Neural progenitor cell (in vitro differentiated cells): ENCODE measurements around the gene DNASE1L2.

ENCODE experiments used
- EZH2phosphoT487 ChIP-seq: fragments of 200-600 bp; sonication (generic); IDR thresholded peaks from 2 replicates; pipeline ENCODE4 v1.6.1; 2017; ENCODE audit warnings: antibody characterized with exemption
- TF ChIP-seq, protein P1 (sequence below): fragments of 200-600 bp; sonication (generic); IDR thresholded peaks from 2 replicates; pipeline ENCODE4 v1.5.1; 2017; ENCODE audit warnings: antibody characterized with exemption, mild to moderate bottlenecking

DNA sequence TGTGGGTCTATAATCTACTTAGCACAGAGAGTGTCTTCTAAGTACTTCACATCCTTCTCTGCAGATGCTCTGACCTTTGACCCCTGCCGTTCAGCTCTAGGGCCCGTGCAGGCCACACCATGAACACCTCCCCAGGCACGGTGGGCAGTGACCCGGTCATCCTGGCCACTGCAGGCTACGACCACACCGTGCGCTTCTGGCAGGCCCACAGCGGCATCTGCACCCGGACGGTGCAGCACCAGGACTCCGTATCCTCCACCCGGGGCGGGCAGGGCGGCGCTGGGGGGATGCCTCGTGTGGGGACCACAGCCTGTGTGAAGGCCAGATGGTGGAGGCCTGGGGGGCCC is 30.3 kb upstream of the DNASE1L2 start:
- no peak for TF ChIP-seq EZH2phosphoT487
- TF ChIP-seq, protein P1, sequence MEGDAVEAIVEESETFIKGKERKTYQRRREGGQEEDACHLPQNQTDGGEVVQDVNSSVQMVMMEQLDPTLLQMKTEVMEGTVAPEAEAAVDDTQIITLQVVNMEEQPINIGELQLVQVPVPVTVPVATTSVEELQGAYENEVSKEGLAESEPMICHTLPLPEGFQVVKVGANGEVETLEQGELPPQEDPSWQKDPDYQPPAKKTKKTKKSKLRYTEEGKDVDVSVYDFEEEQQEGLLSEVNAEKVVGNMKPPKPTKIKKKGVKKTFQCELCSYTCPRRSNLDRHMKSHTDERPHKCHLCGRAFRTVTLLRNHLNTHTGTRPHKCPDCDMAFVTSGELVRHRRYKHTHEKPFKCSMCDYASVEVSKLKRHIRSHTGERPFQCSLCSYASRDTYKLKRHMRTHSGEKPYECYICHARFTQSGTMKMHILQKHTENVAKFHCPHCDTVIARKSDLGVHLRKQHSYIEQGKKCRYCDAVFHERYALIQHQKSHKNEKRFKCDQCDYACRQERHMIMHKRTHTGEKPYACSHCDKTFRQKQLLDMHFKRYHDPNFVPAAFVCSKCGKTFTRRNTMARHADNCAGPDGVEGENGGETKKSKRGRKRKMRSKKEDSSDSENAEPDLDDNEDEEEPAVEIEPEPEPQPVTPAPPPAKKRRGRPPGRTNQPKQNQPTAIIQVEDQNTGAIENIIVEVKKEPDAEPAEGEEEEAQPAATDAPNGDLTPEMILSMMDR: no peak
